Endothelial cell of hepatic sinusoid (primary cell): ENCODE results near the gene DENND6B.

Experiments used
- in situ Hi-C: cut with HindIII; loops from 2 replicates; pipeline ENCODE4 v1.10.0; 2017; ENCODE audit warnings: low sequenced_read_pairs

DENND6B gene

DNA sequence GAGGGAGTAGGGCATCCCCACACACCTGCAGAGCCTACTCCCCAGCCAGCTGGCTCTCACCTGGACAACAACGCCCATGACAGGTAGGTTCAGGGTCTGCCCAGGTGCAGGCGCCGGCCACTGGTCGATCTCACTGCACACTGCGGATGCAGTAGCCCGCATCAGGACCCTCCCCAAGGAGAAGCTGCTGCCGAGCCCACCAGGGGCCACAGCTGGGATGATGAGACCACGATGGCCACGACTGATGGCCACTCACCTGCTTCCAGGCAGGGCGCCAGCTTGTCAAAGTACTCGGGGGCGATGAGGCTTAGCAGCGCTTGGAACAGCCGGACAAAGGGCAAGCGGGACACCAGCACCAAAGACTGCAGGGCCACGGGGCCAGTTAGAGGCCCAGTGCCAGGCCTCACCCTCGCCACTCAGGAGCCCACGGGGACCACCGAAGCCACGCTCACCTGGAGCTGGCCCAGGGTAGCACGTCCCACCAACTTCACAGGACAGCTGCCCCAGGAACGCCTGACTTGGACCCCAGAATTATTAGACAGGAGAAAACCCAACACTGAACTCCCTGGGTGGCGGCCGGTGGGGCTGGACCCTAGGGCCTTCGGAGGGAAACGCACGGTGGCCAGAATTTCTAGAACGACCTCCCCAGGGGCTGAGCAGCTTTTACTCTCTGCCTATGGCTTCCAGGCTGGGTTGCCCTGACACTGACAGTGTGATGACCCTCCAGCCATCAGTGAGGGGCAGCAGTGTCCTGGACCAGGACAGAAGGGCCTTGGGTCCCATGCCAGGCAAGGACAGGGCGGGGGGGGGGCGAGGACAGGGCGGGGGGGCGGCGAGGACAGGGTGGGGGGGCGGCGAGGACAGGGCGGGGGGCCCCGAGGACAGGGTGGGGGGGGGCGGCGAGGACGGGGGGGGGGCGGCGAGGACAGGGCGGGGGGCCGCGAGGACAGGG is 10.4 kb downstream of the DENND6B start:
- in situ Hi-C loops = no loop called here

DNA sequence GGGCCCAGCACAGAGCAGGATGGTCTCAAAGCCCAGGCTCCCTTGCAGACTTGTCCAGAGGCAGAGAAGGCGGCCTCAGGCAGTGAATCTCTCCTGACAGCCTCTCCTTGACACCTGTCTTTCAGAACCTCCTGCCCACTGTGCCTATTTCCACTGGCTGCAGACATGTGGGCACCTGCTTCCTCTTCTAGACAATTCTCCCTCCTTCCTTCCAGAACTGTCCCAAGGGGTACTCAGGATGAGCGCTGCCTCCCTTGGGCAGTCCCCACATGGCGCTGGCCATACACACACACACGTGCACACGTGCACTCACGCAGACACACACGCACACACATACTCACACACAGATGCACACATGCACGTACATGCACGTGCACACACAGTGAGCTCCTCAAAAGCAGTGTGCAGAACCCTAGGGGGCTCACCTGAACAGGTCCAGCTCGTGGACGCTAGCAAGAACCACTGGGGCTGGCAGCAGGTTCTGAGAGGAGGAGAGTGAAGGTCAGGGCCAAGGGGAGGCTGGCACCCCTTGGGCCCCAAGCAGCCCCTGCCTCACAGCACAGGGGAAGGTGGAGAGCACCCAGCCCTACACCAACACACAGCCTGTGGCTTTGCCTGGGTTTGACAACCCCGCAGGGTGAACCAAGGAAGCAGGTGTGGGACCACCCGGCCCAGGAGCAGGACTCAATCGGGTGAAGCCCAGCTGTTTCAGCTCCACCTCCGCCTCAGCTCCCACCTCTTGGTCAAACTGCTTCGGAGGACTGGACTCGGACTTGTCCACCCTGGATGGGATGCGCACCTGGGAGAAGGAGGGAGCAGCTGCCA is 11.3 kb downstream of the DENND6B start:
- in situ Hi-C loops = no loop called here

DNA sequence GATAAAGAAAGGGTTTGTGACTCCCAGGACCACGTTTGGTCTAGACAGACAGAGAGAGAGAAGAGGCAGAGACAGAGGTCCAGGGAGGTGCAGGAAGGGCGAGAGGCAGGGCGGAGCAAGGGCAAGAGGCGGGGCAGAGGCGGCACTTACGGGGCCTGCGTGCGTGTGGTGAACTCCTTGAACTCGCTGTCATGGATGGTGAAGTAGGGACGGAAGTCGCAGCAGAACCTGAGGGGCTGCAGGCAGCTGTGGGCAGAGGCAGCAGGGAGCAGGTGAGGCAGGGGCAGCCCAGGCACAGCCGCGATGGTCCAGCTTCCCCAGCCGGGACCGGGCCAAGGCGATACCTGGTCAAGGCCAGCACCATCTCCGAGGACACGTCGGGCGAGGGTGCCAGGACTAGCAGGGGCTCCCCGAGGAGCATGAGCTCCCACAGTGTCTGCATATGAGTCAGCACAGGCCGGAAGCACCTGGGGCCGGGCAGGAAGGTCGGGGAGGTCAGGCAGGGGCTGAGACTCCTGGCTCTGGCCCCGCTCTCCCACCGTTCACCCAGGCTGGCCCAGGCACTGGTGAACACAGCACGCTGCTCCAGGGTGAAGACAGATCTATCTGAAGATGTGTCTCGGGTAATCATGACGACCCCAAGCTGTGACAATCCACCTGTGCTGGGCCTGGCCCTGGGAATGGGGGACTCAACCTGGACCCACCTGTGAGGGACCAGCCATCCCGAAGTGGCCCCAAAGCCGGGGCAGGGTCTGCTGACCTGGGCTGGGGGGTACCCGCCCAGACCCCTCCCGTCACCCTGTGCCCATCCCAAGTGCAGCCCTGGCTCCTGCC is 12.1 kb downstream of the DENND6B start:
- in situ Hi-C loops = no loop called here

DNA sequence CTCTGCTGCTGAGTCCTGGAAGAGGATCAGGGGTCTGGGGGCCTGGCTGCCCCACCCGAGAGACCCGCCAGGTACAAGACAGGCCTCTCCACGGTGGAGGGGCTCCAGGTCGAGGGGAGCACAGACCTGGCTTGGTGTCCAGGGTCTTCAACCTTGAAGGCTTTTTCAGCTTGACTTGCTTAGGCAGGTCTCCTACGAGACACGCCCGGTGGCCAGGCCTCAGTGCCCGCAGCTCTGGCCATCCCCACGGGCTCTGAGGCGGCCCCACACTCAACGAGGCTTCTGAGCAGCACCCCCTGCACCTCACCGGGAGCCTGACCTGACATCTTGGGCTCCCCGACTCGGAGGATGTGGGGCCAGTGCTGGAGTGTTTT is 12.7 kb downstream of the DENND6B start:
- in situ Hi-C loops = no loop called here

DNA sequence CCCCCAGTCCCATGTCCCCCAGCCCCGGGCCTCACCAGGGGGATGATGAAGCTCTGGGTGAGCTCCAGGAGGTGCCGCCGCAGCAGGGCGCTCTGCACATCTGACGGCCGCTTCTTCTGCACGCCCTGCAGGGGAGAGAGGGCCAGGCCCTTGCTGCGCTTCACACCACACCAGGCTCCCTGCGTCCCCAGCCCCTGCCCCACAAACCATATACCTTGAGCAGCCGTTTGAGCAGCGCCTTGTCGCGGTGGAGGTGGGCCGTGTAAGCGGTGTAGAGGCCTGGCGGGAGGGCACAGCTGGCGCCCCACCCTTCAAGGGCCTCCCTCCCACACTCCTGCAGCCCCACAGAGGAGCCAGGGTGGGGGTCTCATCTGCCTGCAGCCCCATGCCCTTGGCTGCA is 13.2 kb downstream of the DENND6B start:
- in situ Hi-C loops = no loop called here

DNA sequence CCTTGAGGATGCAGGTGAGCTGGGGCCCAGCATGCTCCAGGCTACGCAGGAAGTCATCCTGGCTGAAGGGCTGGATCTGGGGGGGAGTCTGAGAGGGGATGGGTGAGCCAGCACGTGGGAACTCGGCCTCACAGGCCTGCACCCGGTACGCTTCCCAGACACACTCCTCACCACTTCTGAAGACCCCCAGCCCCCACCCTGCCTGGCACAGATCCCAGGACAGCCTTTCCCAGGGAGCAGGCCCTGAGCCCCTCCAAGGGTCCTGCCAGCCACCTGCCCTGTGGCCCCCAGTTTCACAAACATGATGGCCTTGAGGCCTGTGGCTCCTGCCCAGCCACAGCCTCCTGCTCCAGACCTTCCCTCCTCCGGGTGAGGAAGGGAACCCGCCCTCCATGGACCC is 13.8 kb downstream of the DENND6B start:
- in situ Hi-C loops = no loop called here

DNA sequence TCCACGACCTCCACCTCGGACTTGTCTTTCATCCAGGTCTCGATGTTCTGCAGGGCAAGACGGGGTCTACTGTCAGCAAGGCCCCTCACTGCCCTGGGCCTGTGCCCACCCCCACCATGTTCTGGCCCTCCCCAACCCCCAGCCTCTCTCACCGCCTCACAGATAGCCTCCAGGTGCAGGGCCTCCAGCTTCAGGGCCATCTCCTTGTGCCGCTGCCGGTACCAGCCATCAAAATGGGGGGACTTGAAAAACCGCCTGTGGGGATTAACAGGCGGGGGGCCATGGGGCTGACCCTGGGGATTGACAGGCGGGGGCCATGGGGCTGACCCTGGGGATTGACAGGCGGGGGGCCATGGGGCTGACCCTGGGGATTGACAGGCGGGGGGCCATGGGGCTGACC is 14.4 kb downstream of the DENND6B start:
- in situ Hi-C loops = no loop called here

DNA sequence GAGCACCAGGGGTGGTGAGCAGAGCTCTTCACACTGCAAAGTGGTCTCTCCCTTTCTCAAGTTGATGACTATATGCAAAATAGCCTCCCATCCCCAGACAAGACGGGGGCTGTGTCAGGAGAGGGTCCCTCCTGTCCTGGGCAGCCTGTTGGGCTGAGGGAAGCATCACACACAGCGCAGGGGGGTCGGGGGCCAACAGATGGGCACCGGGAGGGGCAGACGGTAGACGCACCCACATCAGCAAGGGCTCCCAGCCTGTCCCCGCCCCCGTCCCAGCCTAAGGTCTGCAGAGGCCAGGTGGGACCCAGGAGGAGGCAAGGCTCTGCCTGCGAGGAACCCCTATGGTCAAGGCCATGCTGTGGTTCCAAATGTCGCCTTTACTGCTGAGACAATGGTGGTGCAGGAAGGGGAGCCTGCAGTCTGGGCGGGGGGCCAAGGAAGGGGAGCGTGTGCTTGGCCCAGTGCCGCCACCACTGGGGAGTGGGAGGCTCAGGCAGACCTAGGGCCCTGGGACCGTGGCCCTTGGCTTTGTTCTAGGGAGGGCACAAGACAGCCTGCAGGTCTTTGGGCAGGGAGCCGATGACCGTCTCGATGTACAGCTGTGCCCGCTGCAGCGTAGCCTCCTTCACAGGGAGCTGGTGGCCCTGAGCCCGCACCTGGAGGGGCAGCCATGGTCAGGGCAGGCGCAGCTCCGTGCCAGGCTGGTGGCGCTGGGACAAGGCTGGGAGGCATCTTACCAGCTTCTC is 15.0 kb downstream of the DENND6B start:
- in situ Hi-C loops = no loop called here

DNA sequence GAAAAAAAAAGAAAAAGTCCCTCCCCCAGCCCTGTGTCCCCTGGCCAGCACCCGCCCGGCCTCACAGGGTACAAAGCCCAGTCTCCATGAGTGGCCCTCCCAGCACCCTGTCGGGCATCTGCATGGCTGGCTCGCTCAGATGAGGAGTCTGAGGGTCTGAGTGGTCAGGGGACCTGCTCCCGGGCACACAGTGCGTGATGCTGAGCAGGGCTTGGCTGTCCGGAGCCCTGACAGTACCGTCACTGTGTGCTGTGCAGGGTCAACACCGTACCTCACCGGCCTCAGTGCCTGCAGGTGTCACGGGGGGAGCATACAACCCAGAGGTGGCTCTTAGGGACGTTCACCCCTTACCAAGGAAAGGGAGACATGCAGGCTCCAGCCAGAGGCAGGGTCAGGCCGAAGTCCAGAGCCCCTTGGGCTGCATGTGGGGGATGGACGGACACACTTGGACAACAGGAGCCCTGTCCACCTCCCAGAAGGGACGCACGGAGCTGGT is 15.8 kb downstream of the DENND6B start:
- in situ Hi-C loops = no loop called here

DNA sequence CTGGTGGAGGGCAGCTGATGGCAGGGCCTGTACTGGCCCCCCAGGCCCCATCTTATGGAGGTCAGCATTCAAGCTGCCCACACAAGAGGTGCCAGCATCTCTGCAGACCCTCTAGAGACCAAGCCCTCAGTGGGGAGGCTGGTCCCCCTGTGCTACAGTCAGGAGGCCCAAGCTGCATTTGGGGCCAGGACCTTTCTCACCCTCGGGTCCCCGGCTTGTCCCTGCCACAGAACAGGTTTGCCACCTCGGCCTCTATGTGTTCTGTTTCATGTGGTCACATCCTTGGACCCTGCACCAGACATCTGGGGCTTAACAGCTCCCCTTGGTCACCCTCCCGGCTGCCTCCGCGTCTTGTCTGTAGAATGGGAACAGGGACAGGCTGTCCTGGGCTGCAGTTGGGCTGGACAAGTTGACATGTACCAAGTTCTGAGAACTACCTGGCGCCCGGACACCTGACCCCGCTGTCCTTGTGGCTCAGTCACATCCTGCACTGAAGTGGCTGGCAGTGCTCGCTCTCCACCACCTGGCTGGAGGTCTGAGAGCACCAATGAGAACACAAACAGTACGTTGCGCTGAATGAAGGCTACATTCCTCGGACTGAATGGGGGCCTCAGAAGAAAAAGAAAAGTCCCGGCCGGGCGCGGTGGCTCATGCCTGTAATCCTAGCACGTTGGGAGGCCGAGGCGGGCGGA is 16.6 kb downstream of the DENND6B start:
- in situ Hi-C loops = no loop called here

DNA sequence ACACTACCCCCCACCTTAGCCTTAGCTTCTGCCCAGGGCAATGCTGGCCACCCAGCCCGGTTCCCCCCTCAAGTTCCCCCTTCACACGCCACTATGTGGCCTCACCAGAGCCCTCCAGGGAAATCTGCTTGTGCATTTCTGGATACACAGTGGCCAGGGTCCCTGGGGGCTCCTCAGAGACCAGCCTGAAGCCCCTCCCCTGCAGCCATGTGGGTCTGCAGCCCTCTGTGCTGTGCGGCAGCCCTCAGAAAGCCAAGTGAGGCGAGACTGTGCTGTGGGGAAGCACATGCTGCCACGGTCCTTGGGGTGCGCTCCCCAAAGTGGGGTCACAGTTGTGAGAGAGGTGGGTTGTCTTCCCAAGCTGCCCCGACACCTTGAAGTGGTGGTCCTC is 17.2 kb downstream of the DENND6B start:
- in situ Hi-C loops = no loop called here

DNA sequence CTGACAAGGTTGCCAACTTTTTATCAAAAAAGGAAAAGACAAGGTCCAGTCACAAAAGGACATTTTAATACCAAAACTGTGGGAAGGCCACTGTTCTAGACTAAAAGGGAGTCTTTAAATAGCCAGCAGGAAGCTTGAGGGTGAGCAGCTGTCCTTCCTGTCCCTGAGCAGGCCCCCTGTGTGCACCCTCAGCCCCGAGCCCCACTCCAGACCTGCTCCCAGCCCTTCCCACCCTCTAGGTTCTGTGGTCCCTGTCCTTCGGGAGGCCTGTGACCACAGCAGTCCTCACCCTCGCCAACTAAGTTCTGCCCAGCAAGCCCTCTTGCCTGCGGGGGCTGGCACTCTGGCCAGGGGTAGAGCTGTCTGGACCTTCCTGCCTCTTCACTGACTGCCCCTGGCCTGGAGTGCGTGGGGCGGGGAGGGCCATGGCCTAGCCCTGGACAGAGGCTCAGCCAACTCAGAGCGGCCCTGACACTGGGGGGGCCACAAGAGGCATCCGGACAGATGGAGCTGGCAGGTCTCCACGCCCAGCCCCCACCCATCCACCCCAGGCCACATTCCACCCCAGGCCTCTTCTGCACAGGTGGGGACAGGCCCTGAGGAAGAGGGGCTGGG is 17.7 kb downstream of the DENND6B start:
- in situ Hi-C loops = no loop called here

DNA sequence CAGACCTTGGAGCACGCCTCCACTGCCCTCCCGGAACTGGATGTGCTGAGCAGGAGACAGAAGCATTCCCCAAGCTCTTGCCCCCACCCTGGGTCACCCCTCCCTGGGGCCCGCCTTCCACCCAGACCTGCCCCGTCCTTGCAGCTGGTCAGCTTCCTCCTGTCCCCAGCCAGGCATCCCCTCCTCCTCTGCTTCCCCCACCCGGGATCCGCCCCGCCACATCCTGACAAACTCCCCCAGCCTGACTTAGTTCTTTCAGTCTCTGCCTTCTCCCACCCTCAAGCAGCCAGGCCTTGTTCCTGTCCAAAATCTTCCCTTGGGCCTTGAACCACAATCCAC is 18.2 kb downstream of the DENND6B start:
- in situ Hi-C loops = no loop called here

DNA sequence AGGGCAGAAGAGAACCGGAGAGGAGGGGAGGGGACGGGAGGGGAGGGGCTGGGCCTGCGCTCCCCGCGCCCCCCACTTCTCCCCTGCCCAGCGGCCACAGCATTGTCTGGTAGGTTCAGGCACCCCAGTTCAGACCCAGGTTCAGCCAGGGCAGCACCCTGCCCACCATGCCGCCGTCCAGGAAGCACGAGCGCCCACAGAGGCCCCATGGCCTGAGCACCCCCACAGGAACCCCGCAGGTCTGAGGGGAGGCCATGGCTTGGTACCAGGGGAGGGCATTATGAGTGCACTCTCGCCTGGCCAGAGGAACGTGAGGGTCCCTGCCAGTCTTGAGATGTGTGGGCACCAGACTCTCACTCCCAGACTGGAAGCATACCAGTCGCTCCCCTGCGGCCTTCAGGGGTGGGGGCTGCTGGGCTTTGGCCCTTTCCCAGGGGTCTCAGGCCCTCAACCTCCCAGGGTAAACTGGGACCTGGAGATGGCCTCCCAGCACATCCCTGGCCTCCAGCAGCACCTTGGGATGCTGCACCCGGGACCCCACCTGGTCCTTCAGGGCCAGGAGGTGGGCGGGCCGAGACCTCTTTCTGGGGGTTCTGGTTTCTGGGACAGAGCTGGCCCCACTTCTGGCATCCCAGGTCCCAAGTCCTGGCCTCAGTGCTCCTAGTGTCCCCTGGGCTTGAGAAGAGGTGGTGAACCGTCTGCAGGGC is 18.8 kb downstream of the DENND6B start:
- in situ Hi-C loops = no loop called here

DNA sequence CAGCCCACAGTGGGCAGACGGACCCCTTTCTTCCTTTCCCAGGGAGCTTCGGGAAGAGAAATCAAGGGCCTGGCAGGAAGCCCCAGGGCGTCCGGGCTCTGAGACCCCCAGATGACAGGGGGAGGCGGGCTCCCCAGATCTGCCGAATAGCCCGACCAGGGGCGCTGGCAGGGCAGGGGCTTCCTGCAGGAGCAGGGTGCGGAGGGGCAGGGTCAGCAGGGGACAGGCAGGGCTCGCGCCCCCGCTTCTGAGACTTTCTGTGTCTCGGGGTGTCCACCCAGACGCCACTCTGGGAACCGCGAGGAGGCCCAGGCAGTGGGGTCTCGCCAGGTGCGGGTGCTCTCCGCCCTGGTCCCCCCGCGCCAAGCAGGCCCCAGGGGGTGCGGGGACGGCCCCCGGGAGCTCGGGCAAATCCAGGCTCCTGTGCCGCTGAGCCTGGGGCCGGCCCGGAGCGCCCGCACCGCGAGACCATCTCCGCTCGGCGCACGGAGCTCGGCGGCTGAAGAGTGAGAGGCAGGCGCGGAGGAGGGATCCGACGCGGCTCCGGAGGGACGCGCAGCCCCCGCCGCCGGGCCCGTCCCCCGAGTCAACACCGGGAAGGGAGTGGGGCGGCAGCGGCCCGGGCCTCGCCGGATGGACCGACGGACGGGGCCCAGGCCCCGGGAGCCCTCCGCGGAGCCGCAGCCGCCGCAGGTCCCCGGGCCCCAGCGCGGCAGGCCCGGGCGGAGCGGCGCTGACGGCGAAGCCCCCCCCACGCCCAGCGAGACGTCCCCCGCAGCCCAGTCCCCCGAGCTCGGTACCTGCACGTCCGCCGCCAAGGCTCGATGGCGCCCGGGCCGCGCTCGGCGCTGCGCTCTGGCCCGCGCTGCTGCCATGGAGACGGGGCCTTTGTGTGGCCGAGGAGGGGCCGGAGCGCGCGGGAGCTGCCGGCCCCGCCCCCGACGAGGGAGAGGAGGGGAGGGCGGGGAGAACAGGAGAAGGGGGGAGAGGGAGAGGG is 19.8 kb downstream of the DENND6B start, which contains the start of gene PLXNB2:
Gene PLXNB2 (minus strand): TSS at position 894 of the 997 bp plus-strand sequence. CDS start 17,062 bp downstream, outside the sequence.
- in situ Hi-C loops = no loop called here

DNA sequence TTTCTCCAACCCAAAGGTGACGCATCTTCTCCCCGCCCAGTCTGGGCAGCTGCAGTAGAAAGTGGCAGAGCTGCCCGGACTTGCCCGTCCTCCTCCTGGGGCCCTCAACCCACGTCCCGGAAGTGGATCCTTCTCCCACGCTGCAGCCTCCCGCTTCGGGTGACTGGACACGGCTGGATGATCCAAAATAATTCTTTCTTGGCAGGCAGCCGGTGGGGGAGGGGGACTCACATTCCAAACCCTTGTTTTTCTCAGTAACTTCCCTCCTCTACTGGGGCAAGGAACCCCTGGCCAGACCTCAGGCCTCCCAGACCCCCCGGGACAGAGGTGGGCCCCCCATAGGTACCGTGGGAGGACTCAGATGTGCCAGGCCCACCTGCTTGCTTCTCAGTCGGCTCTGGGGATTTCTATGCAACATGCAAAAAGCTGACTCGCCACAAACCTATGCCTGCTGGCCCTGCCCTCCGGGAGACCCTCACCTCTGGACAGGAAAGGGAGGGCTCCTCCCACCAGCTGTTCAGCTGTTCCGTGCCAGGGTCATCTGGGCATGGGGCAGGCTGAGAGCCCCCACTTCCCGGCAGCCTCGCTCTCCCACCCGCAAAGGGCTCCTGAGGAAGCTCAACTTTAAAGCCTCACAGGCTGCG is 20.8 kb downstream of the DENND6B start:
- in situ Hi-C loops = no loop called here

DNA sequence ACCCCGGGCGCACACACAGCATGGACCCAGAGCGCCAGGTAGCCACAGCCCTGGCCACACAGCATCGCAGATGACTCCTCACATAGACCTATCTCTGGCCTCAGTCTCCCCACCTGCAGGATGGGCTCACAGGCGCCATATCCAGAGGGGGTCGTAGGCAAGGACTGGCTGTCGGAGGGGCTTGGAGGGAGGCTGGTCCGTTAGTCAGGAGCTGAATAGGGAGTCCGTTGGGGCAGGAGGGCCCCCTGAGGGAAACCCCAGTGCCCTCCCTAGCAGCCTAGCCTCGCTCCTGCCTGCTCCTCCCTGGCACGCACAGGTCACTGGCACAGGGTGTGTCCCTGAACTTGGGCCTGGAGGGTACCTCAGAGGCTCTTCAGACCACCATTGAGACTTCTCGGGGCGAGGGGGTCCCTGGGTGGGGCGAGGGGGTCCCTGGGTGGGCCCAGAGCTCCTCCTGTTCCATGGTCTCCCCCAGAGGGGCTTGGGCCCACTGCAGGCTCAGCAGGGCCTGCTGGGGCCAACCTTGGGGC is 21.4 kb downstream of the DENND6B start:
- in situ Hi-C loops = no loop called here
